ENCODE measurements around the gene SHH. TPM values are rescaled to one million over a fixed set of nuclear protein-coding genes. Genes with fewer than 3 reads are reported as not detected.

The SHH gene
- total RNA-seq, 1 experiment from 2014 or later = not detected

Other genes starting within 250 kb of the SHH start
- gene RBM33, start 167.8 kb downstream of the SHH start, total RNA-seq (2014; rRNA removed; shearing (Covaris generic)) = 27.2 and 37.4 TPM in 2 replicates